Daoy (cell line): ENCODE data around the gene CLEC5A. TPM values are rescaled to one million over a fixed set of nuclear protein-coding genes. Genes with fewer than 3 reads are reported as not detected.
"Not testable (repeated sequence)": the region's sequence is repeated elsewhere in the genome, so short reads cannot be mapped to it uniquely, and the experiment has no call there.

ENCODE experiments used
- DNase-seq: peaks from one replicate; pipeline ENCODE4 v3.0.0-alpha.2; 2015; ENCODE audit warnings: low read depth
- total RNA-seq: library from RNA; depleted of rRNA; stranded (reverse); fragments of >200 nt; shearing (Covaris generic); gene quantifications from 2 replicates; pipeline ENCODE4 v1.2.3, GENCODE V29; 2014

The CLEC5A gene
- total RNA-seq, 1 experiment from 2014 or later, result not detected

- DNase-seq, result no peak
These were observed 2.2 kb upstream of the CLEC5A start for GRCh38 chr7:141949021-141949420.

GRCh38 chr7:141945356-141945755 lies 1.4 kb downstream of the CLEC5A start:
- DNase-seq, result no peak

GRCh38 chr7:141944811-141945210 lies 2.0 kb downstream of the CLEC5A start:
- DNase-seq, result no peak

- DNase-seq, result no peak
These were observed 2.9 kb downstream of the CLEC5A start for GRCh38 chr7:141943846-141944245.

- no peak for DNase-seq
These were observed 5.7 kb downstream of the CLEC5A start for GRCh38 chr7:141941075-141941474.

GRCh38 chr7:141930211-141930610 lies 16.6 kb downstream of the CLEC5A start:
- no peak for DNase-seq

GRCh38 chr7:141928845-141929195 lies 18.0 kb downstream of the CLEC5A start:
- DNase-seq, result no peak

- no peak for DNase-seq
These were observed 18.5 kb downstream of the CLEC5A start for GRCh38 chr7:141928146-141928844.

- DNase-seq, result no peak
These were observed 26.5 kb downstream of the CLEC5A start for GRCh38 chr7:141920281-141920680.

GRCh38 chr7:141916099-141916498 lies 30.7 kb downstream of the CLEC5A start, which contains the start of gene OR9A4:
OR9A4 (plus strand) TSS chr7:141916399; CDS start chr7:141918876, 2,477 bp downstream.
- no peak for DNase-seq

GRCh38 chr7:141915565-141915964 lies 31.2 kb downstream of the CLEC5A start:
- DNase-seq, result peak; percentile 11

GRCh38 chr7:141911391-141911790 lies 35.4 kb downstream of the CLEC5A start:
- DNase-seq, result no peak

- no peak for DNase-seq
These were observed 40.5 kb downstream of the CLEC5A start for GRCh38 chr7:141906285-141906684.

GRCh38 chr7:141899366-141899765 lies 47.4 kb downstream of the CLEC5A start:
- not testable (repeated sequence) for DNase-seq

GRCh38 chr7:141891336-141891735 lies 55.4 kb downstream of the CLEC5A start:
- no peak for DNase-seq

- no peak for DNase-seq
These were observed 57.5 kb downstream of the CLEC5A start for GRCh38 chr7:141889321-141889720.

- no peak for DNase-seq
These were observed 62.1 kb downstream of the CLEC5A start for GRCh38 chr7:141884539-141885225.

GRCh38 chr7:141880960-141881359 lies 65.8 kb downstream of the CLEC5A start:
- no peak for DNase-seq

GRCh38 chr7:141877365-141877764 lies 69.4 kb downstream of the CLEC5A start:
- no peak for DNase-seq
